Left ventricle myocardium superior (tissue), 1 donor: Measurements from ENCODE around the gene PHLPP2. TPM values are rescaled to one million over a fixed set of nuclear protein-coding genes. Genes with fewer than 3 reads are reported as not detected.

Experiments
- total RNA-seq: library from RNA; stranded (reverse); fragmentation: NEBNext Ultra II Directional; extraction: Animal tissue kit (Norgen Biotek cat#: 25700); gene quantifications from one replicate; pipeline ENCODE4 v1.2.1, GENCODE V29; 2021
- donor health status: DM: no; HTN: yes; CAD: no; lungs with severe emphysema.

The PHLPP2 gene
- total RNA-seq, 1 donor from 2014 or later, result 3.4 TPM

Other genes with a start within 250 kb of the PHLPP2 start
- 2.0 TPM for gene ZNF19, start 235.4 kb downstream of the PHLPP2 start, total RNA-seq
- not detected for gene CHST4, start 198.3 kb downstream of the PHLPP2 start, total RNA-seq
- gene TAT, start 147.6 kb downstream of the PHLPP2 start, total RNA-seq, result not detected
- not detected for gene MARVELD3, start 98.5 kb downstream of the PHLPP2 start, total RNA-seq
- gene AP1G1, start 84.1 kb upstream of the PHLPP2 start, total RNA-seq, result 33.7 TPM
- gene ATXN1L, start 121.3 kb upstream of the PHLPP2 start, total RNA-seq, result 14.4 TPM
- gene ZNF821, start 159.5 kb upstream of the PHLPP2 start, total RNA-seq, result 3.2 TPM
- gene IST1, start 170.8 kb upstream of the PHLPP2 start, total RNA-seq, result 110 TPM